Panc1 (cell line): ENCODE measurements around the gene MIER2. TPM values are rescaled to one million over a fixed set of nuclear protein-coding genes. Genes with fewer than 3 reads are reported as not detected.
A peak's percentile ranks its signal among the peaks of the same experiment; 100 is the strongest.

ENCODE experiments used
- ATAC-seq: fragments of 200-7000 bp; cut with Tn5 transposase; 2 replicates; pipeline ENCODE4 v1.9.1; 2020; ENCODE audit warnings: mild to moderate bottlenecking, moderate library complexity
- BruUV-seq: library from RNA; stranded (reverse); fragments of 400-500 nt; replicated peaks from 2 replicates; lab custom pipeline; 2021; lab: Mats Ljungman, UMichigan
- CTCF ChIA-PET: fragments of 300-600 bp; sonication (Branson Sonifier 250); formaldehyde crosslinking; loops from one replicate; lab custom pipeline; 2022; ENCODE audit warnings: antibody characterized with exemption; lab: Charles Lee
- POLR2A ChIA-PET: fragments of 300-600 bp; sonication (Branson Sonifier 250); formaldehyde crosslinking; loops from one replicate; lab custom pipeline; 2022; ENCODE audit warnings: antibody characterized with exemption; lab: Charles Lee
- DNase-seq: peaks from one replicate; pipeline ENCODE4 v3.0.0-alpha.2; 2010; ENCODE audit warnings: low read depth, low spot score
- H3K27ac ChIP-seq: 2 replicates; pipeline ENCODE4 v1.5.1; 2011; ENCODE audit warnings: mild to moderate bottlenecking, low read length, inconsistent platforms
- H3K27me3 ChIP-seq: fragments of 200-500 bp; sonication (Bioruptor generic); 2 replicates; pipeline ENCODE4 v1.6.0; 2014; ENCODE audit warnings: low read length, inconsistent platforms; ENCODE audit not compliant: control insufficient read depth, insufficient read depth
- H3K36me3 ChIP-seq: fragments of 200-500 bp; sonication (Bioruptor generic); 2 replicates; pipeline ENCODE4 v1.5.1; 2014; ENCODE audit warnings: inconsistent platforms, mild to moderate bottlenecking, low read length, moderate library complexity; ENCODE audit not compliant: control insufficient read depth, insufficient read depth
- H3K4me1 ChIP-seq: 2 replicates; pipeline ENCODE4 v1.5.1; 2011; ENCODE audit warnings: inconsistent platforms, mild to moderate bottlenecking, low read length, moderate library complexity; ENCODE audit not compliant: control insufficient read depth, insufficient read depth
- H3K4me3 ChIP-seq, 2 experiments: 2 replicates each; pipeline ENCODE4 v1.5.1; 2011 to 2012; ENCODE audit warnings: low read depth in 2 of 2, low read length in 2 of 2, mild to moderate bottlenecking in 2 of 2, inconsistent platforms in 1 of 2, moderate library complexity in 1 of 2
- H3K9me3 ChIP-seq: fragments of 200-500 bp; sonication (Bioruptor generic); 2 replicates; pipeline ENCODE4 v1.5.1; 2014; ENCODE audit warnings: low read depth, mild to moderate bottlenecking, inconsistent platforms, low read length, moderate library complexity; ENCODE audit not compliant: control insufficient read depth, insufficient read depth
- POLR2AphosphoS5 ChIP-seq: IDR thresholded peaks from 2 replicates; pipeline ENCODE4 v1.6.1; 2012; ENCODE audit warnings: mild to moderate bottlenecking, low read depth, low read length, moderate library complexity
- SIN3A ChIP-seq: IDR thresholded peaks from 2 replicates; pipeline ENCODE4 v1.6.1; 2012; ENCODE audit warnings: low read depth, mild to moderate bottlenecking, low read length, moderate library complexity, borderline replicate concordance; ENCODE audit not compliant: insufficient read depth
- TCF7L2 ChIP-seq: IDR thresholded peaks from 2 replicates; pipeline ENCODE4 v1.6.1; 2011; ENCODE audit warnings: mild to moderate bottlenecking, low read depth, low read length, inconsistent platforms
- in situ Hi-C: cut with HindIII; loops from 2 replicates; pipeline ENCODE4 v1.10.0; 2016; ENCODE audit warnings: low sequenced_read_pairs, low pct_unique_long_range_greater_than_20kb
- intact Hi-C: fragments of 100-400 bp; cut with micrococcal nuclease; formaldehyde crosslinking; loops from one replicate; pipeline ENCODE4 v1.10.0; 2022; ENCODE audit not compliant: unreplicated experiment
- total RNA-seq: library from RNA; stranded (reverse); gene quantifications from one replicate; pipeline ENCODE4 v1.2.1, GENCODE V29; 2021; ENCODE audit not compliant: unreplicated experiment
- TF ChIP-seq, protein P1 (sequence below), 2 experiments: IDR thresholded peaks; 2 replicates each; pipeline ENCODE4 v1.6.1; 2011 to 2012; ENCODE audit warnings: low read depth in 2 of 2, control low read depth in 1 of 2, low read length in 1 of 2, mild to moderate bottlenecking in 1 of 2, moderate library complexity in 1 of 2; ENCODE audit not compliant: insufficient read depth in 1 of 2
- TF ChIP-seq, protein P2 (sequence below): fragments of 450-650 bp; IDR thresholded peaks from 2 replicates; pipeline ENCODE4 v1.5.1; 2017; ENCODE audit warnings: mild to moderate bottlenecking

MIER2 gene
- total RNA-seq, 1 experiment from 2014 or later: 32.1 TPM

GRCh38 chr19:296476-297225 lies 47.9 kb downstream of the MIER2 start:
- Histone ChIP-seq H3K4me3 (no peak overlapping the region), H3K36me3 (no peaks in the 10 kb centered on the region), H3K27me3 (no peaks in the 10 kb centered on the region), H3K27ac (no peak overlapping the region), H3K9me3 (no peaks in the 10 kb centered on the region), H3K4me1 (peaks cover 7% of the 10 kb centered on the region; the same call in 1 of the 2 replicates)
- ChIA-PET CTCF (no interaction called here), POLR2A (interaction anchor here (0.5 kb wide), 1 partner anchor 22 kb away, joined by 5 read pairs; no protein-coding TSS in a partner anchor)
- BruUV-seq: TSS peak; percentile 53
- in situ Hi-C loops (no loop called here), intact Hi-C loops (no loop called here)
- TF ChIP-seq POLR2AphosphoS5 (no peak), SIN3A (no peak), TCF7L2 (no peak)
- TF ChIP-seq, protein P1, sequence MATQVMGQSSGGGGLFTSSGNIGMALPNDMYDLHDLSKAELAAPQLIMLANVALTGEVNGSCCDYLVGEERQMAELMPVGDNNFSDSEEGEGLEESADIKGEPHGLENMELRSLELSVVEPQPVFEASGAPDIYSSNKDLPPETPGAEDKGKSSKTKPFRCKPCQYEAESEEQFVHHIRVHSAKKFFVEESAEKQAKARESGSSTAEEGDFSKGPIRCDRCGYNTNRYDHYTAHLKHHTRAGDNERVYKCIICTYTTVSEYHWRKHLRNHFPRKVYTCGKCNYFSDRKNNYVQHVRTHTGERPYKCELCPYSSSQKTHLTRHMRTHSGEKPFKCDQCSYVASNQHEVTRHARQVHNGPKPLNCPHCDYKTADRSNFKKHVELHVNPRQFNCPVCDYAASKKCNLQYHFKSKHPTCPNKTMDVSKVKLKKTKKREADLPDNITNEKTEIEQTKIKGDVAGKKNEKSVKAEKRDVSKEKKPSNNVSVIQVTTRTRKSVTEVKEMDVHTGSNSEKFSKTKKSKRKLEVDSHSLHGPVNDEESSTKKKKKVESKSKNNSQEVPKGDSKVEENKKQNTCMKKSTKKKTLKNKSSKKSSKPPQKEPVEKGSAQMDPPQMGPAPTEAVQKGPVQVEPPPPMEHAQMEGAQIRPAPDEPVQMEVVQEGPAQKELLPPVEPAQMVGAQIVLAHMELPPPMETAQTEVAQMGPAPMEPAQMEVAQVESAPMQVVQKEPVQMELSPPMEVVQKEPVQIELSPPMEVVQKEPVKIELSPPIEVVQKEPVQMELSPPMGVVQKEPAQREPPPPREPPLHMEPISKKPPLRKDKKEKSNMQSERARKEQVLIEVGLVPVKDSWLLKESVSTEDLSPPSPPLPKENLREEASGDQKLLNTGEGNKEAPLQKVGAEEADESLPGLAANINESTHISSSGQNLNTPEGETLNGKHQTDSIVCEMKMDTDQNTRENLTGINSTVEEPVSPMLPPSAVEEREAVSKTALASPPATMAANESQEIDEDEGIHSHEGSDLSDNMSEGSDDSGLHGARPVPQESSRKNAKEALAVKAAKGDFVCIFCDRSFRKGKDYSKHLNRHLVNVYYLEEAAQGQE (IDR thresholded peaks at IDR 0.05; ENCODE audit: insufficient read depth in 1 of 2, low read depth in 2 of 2, low read length in 1 of 2): no peak
- TF ChIP-seq, protein P2, sequence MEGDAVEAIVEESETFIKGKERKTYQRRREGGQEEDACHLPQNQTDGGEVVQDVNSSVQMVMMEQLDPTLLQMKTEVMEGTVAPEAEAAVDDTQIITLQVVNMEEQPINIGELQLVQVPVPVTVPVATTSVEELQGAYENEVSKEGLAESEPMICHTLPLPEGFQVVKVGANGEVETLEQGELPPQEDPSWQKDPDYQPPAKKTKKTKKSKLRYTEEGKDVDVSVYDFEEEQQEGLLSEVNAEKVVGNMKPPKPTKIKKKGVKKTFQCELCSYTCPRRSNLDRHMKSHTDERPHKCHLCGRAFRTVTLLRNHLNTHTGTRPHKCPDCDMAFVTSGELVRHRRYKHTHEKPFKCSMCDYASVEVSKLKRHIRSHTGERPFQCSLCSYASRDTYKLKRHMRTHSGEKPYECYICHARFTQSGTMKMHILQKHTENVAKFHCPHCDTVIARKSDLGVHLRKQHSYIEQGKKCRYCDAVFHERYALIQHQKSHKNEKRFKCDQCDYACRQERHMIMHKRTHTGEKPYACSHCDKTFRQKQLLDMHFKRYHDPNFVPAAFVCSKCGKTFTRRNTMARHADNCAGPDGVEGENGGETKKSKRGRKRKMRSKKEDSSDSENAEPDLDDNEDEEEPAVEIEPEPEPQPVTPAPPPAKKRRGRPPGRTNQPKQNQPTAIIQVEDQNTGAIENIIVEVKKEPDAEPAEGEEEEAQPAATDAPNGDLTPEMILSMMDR: no peak
- no peak for ATAC-seq
- DNase-seq: no peak

- Histone ChIP-seq H3K27me3 (no peaks in the 10 kb centered on the region), H3K9me3 (no peaks in the 10 kb centered on the region), H3K4me1 (peaks cover 7% of the 10 kb centered on the region; the same call in 1 of the 2 replicates), H3K4me3 (no peak overlapping the region), H3K27ac (no peak overlapping the region), H3K36me3 (no peaks in the 10 kb centered on the region)
- ATAC-seq (no peak), DNase-seq (no peak)
- no TSS peak for BruUV-seq
- CTCF ChIA-PET: no interaction called here
- in situ Hi-C loops (no loop called here), intact Hi-C loops (no loop called here)
- TF ChIP-seq SIN3A (no peak), TCF7L2 (no peak), POLR2AphosphoS5 (no peak)
- TF ChIP-seq, protein P1 (IDR thresholded peaks at IDR 0.05; ENCODE audit: insufficient read depth in 1 of 2, low read depth in 2 of 2, low read length in 1 of 2): no peak
- TF ChIP-seq, protein P2: no peak
- POLR2A ChIA-PET: interaction anchor here (0.5 kb wide), 1 partner anchor 22 kb away, joined by 5 read pairs; no protein-coding TSS in a partner anchor
These were observed 48.8 kb downstream of the MIER2 start for GRCh38 chr19:295687-296370.
